SK-N-SH (cell line): Measurements from ENCODE around the gene CNTFR.

Source experiments
- CHD2 ChIP-seq: fragments of 150-350 bp; IDR thresholded peaks from 2 replicates; pipeline ENCODE4 v1.6.1; 2018; ENCODE audit warnings: low read length; ENCODE audit not compliant: partially characterized antibody
- EP300 ChIP-seq, 2 experiments: IDR thresholded peaks; 2 replicates each; pipeline versions ENCODE4 v1.4.0 to v1.6.1; 2012; ENCODE audit warnings: borderline replicate concordance in 1 of 2, low read depth in 1 of 2, low read length in 1 of 2
- POLR2AphosphoS5 ChIP-seq: IDR thresholded peaks from 2 replicates; pipeline ENCODE4 v1.6.1; 2012; ENCODE audit warnings: low read depth, low read length
- RFX5 ChIP-seq: IDR thresholded peaks from 2 replicates; pipeline ENCODE4 v1.6.1; 2012; ENCODE audit warnings: mild to moderate bottlenecking, improper control_type of control experiment, low read length
- SIN3A ChIP-seq: IDR thresholded peaks from 2 replicates; pipeline ENCODE4 v1.6.1; 2012; ENCODE audit warnings: low read depth, mild to moderate bottlenecking, low read length, moderate library complexity, borderline replicate concordance
- TF ChIP-seq, protein P1 (sequence below): fragments of 200-600 bp; sonication (generic); IDR thresholded peaks from 2 replicates; pipeline ENCODE4 v1.6.1; 2017; ENCODE audit warnings: antibody characterized with exemption, mild to moderate bottlenecking, moderate library complexity
- TF ChIP-seq, protein P2 (sequence below): fragments of 150-350 bp; IDR thresholded peaks from 2 replicates; pipeline ENCODE4 v1.6.1; 2017; ENCODE audit warnings: antibody characterized with exemption, low read length, low read depth, borderline replicate concordance
- TF ChIP-seq, protein P3 (sequence below): IDR thresholded peaks from 2 replicates; pipeline ENCODE4; 2012
- TF ChIP-seq, protein P4 (sequence below): IDR thresholded peaks from 2 replicates; pipeline ENCODE4 v1.4.0; 2012; ENCODE audit warnings: low read depth, borderline replicate concordance
- TF ChIP-seq, protein P5 (sequence below): IDR thresholded peaks from 2 replicates; pipeline ENCODE4 v1.6.1; 2012; ENCODE audit warnings: mild to moderate bottlenecking, low read depth, low read length, moderate library complexity

DNA sequence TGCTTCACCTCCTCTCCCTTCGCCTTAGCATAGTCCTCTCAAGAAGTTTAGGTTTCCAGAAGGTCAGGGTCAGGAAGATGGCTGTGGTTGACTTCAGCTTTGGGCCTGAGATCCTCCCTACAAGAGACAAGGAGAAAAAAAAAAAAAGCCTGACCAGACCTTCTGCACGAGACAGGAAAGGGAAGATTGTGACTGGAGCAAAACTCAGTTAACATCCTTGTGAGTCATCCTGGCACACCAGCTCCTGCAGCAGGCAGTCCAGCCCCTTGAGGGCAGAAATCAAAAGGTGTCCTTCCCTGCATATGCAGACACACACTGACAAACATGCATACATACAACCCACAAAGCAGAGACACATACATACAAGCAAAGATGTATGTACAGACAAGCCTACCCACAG is 48.7 kb downstream of the CNTFR start:
- TF ChIP-seq POLR2AphosphoS5 (no peak), SIN3A (no peak), EP300 (IDR thresholded peaks at IDR 0.05; ENCODE audit: borderline replicate concordance in 1 of 2, low read depth in 1 of 2, low read length in 1 of 2) (no peak), RFX5 (no peak), CHD2 (no peak)
- TF ChIP-seq, protein P1, sequence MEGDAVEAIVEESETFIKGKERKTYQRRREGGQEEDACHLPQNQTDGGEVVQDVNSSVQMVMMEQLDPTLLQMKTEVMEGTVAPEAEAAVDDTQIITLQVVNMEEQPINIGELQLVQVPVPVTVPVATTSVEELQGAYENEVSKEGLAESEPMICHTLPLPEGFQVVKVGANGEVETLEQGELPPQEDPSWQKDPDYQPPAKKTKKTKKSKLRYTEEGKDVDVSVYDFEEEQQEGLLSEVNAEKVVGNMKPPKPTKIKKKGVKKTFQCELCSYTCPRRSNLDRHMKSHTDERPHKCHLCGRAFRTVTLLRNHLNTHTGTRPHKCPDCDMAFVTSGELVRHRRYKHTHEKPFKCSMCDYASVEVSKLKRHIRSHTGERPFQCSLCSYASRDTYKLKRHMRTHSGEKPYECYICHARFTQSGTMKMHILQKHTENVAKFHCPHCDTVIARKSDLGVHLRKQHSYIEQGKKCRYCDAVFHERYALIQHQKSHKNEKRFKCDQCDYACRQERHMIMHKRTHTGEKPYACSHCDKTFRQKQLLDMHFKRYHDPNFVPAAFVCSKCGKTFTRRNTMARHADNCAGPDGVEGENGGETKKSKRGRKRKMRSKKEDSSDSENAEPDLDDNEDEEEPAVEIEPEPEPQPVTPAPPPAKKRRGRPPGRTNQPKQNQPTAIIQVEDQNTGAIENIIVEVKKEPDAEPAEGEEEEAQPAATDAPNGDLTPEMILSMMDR: no peak
- TF ChIP-seq, protein P2, sequence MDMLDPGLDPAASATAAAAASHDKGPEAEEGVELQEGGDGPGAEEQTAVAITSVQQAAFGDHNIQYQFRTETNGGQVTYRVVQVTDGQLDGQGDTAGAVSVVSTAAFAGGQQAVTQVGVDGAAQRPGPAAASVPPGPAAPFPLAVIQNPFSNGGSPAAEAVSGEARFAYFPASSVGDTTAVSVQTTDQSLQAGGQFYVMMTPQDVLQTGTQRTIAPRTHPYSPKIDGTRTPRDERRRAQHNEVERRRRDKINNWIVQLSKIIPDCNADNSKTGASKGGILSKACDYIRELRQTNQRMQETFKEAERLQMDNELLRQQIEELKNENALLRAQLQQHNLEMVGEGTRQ: no peak
- TF ChIP-seq, protein P3, sequence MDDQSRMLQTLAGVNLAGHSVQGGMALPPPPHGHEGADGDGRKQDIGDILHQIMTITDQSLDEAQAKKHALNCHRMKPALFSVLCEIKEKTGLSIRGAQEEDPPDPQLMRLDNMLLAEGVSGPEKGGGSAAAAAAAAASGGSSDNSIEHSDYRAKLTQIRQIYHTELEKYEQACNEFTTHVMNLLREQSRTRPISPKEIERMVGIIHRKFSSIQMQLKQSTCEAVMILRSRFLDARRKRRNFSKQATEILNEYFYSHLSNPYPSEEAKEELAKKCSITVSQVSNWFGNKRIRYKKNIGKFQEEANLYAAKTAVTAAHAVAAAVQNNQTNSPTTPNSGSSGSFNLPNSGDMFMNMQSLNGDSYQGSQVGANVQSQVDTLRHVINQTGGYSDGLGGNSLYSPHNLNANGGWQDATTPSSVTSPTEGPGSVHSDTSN: no peak
- TF ChIP-seq, protein P4, sequence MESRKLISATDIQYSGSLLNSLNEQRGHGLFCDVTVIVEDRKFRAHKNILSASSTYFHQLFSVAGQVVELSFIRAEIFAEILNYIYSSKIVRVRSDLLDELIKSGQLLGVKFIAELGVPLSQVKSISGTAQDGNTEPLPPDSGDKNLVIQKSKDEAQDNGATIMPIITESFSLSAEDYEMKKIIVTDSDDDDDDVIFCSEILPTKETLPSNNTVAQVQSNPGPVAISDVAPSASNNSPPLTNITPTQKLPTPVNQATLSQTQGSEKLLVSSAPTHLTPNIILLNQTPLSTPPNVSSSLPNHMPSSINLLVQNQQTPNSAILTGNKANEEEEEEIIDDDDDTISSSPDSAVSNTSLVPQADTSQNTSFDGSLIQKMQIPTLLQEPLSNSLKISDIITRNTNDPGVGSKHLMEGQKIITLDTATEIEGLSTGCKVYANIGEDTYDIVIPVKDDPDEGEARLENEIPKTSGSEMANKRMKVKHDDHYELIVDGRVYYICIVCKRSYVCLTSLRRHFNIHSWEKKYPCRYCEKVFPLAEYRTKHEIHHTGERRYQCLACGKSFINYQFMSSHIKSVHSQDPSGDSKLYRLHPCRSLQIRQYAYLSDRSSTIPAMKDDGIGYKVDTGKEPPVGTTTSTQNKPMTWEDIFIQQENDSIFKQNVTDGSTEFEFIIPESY: no peak
- TF ChIP-seq, protein P5, sequence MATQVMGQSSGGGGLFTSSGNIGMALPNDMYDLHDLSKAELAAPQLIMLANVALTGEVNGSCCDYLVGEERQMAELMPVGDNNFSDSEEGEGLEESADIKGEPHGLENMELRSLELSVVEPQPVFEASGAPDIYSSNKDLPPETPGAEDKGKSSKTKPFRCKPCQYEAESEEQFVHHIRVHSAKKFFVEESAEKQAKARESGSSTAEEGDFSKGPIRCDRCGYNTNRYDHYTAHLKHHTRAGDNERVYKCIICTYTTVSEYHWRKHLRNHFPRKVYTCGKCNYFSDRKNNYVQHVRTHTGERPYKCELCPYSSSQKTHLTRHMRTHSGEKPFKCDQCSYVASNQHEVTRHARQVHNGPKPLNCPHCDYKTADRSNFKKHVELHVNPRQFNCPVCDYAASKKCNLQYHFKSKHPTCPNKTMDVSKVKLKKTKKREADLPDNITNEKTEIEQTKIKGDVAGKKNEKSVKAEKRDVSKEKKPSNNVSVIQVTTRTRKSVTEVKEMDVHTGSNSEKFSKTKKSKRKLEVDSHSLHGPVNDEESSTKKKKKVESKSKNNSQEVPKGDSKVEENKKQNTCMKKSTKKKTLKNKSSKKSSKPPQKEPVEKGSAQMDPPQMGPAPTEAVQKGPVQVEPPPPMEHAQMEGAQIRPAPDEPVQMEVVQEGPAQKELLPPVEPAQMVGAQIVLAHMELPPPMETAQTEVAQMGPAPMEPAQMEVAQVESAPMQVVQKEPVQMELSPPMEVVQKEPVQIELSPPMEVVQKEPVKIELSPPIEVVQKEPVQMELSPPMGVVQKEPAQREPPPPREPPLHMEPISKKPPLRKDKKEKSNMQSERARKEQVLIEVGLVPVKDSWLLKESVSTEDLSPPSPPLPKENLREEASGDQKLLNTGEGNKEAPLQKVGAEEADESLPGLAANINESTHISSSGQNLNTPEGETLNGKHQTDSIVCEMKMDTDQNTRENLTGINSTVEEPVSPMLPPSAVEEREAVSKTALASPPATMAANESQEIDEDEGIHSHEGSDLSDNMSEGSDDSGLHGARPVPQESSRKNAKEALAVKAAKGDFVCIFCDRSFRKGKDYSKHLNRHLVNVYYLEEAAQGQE: 0 out of 2 replicates have a peak, but pooled peaks have one; percentile 13
